Neural cell (in vitro differentiated cells): ENCODE data around the gene OFD1.

Experiments
- CTCF ChIP-seq: fragments of 450-650 bp; IDR thresholded peaks from 2 replicates; pipeline ENCODE4 v1.5.1; 2014; ENCODE audit warnings: antibody characterized with exemption, mild to moderate bottlenecking, moderate library complexity; ENCODE audit not compliant: poor library complexity, severe bottlenecking
- EZH2 ChIP-seq: fragments of 200-600, 300-800 bp; shearing (Covaris generic), sonication (generic); IDR thresholded peaks from 2 replicates; pipeline ENCODE4 v1.6.1; 2014; ENCODE audit warnings: antibody characterized with exemption, low read length, borderline replicate concordance, mild to moderate bottlenecking; ENCODE audit not compliant: insufficient read depth, poor library complexity, severe bottlenecking
- MXI1 ChIP-seq: fragments of 450-650 bp; conservative IDR thresholded peaks from 2 replicates; pipeline ENCODE4 v1.6.1; 2014; ENCODE audit warnings: antibody characterized with exemption, mild to moderate bottlenecking; ENCODE audit not compliant: poor library complexity, severe bottlenecking

GRCh38 chrX:13742397-13743176 is 8.0 kb downstream of the OFD1 start:
- TF ChIP-seq CTCF (no peak), EZH2 (no peak), MXI1 (no peak)
